NCI-H2227 treated with DMSO at 0.1 percent for 48 hours (cell line): ENCODE results near the gene PPIP5K1.
"Not testable (repeated sequence)": the region's sequence is repeated elsewhere in the genome, so short reads cannot be mapped to it uniquely, and the experiment has no call there.

Experiments
- DNase-seq: peaks from one replicate; lab custom pipeline; 2025; lab: John Stamatoyannopoulos, UW

The PPIP5K1 gene

GRCh38 chr15:43589778-43590466 is at the start of gene PPIP5K1:
PPIP5K1 (minus strand) TSS chr15:43590208; CDS start chr15:43584504, 5,704 bp downstream.
- DNase-seq = not testable (repeated sequence)

- DNase-seq = not testable (repeated sequence)
These were observed 48.6 kb upstream of the PPIP5K1 start for GRCh38 chr15:43638464-43639204.

- not testable (repeated sequence) for DNase-seq
These were observed 36.9 kb upstream of the PPIP5K1 start for GRCh38 chr15:43626937-43627336.

- DNase-seq = no peak
These were observed 35.1 kb upstream of the PPIP5K1 start for GRCh38 chr15:43625106-43625505.

- not testable (repeated sequence) for DNase-seq
These were observed 32.2 kb upstream of the PPIP5K1 start for GRCh38 chr15:43622068-43622799.

- not testable (repeated sequence) for DNase-seq
These were observed 28.7 kb upstream of the PPIP5K1 start, which contains the start of gene STRC for GRCh38 chr15:43618700-43619099. STRC (minus strand) TSS chr15:43618800; CDS start chr15:43618722, 78 bp downstream.

GRCh38 chr15:43617750-43618149 is 27.7 kb upstream of the PPIP5K1 start:
- DNase-seq = not testable (repeated sequence)

- DNase-seq = peak; percentile 30
These were observed 12.2 kb upstream of the PPIP5K1 start for GRCh38 chr15:43602233-43602632.

GRCh38 chr15:43600200-43600599 is 10.2 kb upstream of the PPIP5K1 start:
- not testable (repeated sequence) for DNase-seq

GRCh38 chr15:43599131-43599530 is 9.1 kb upstream of the PPIP5K1 start:
- not testable (repeated sequence) for DNase-seq

GRCh38 chr15:43593328-43594190 is 3.6 kb upstream of the PPIP5K1 start, which contains the start of gene CKMT1B:
CKMT1B (plus strand) TSS chr15:43594027; CDS start chr15:43594219, 192 bp downstream.
- DNase-seq = not testable (repeated sequence)

GRCh38 chr15:43592841-43593240 is 2.8 kb upstream of the PPIP5K1 start:
- not testable (repeated sequence) for DNase-seq

- not testable (repeated sequence) for DNase-seq
These were observed 15.4 kb downstream of the PPIP5K1 start for GRCh38 chr15:43574607-43575006.

GRCh38 chr15:43566615-43567014 is 23.4 kb downstream of the PPIP5K1 start:
- not testable (repeated sequence) for DNase-seq

- not testable (repeated sequence) for DNase-seq
These were observed 26.2 kb downstream of the PPIP5K1 start for GRCh38 chr15:43563793-43564192.

- DNase-seq = not testable (repeated sequence)
These were observed 27.3 kb downstream of the PPIP5K1 start for GRCh38 chr15:43562753-43563152.

GRCh38 chr15:43552986-43553385 is 37.0 kb downstream of the PPIP5K1 start:
- no peak for DNase-seq

- no peak for DNase-seq
These were observed 37.8 kb downstream of the PPIP5K1 start for GRCh38 chr15:43552256-43552655.

GRCh38 chr15:43550527-43551363 is 39.3 kb downstream of the PPIP5K1 start:
- DNase-seq = no peak

GRCh38 chr15:43547539-43547938 is 42.5 kb downstream of the PPIP5K1 start:
- DNase-seq = no peak
